NCI-H774 (cell line): ENCODE measurements around the gene SLC7A4.
"Not testable (repeated sequence)": the region's sequence is repeated elsewhere in the genome, so short reads cannot be mapped to it uniquely, and the experiment has no call there.

ENCODE experiments used
- DNase-seq: peaks from one replicate; lab custom pipeline; 2025; lab: John Stamatoyannopoulos, UW

Gene SLC7A4

GRCh38 chr22:21020802-21021429, 11.4 kb downstream of the SLC7A4 start:
- peak; percentile 8 for DNase-seq

- DNase-seq = no peak
Measured at GRCh38 chr22:21018314-21018713, 14.0 kb downstream of the SLC7A4 start.

- no peak for DNase-seq
Measured at GRCh38 chr22:21016644-21017420, 15.5 kb downstream of the SLC7A4 start.

- no peak for DNase-seq
Measured at GRCh38 chr22:21015466-21016006, 16.8 kb downstream of the SLC7A4 start.

- no peak for DNase-seq
Measured at GRCh38 chr22:21014726-21015465, 17.5 kb downstream of the SLC7A4 start, which contains the start of gene P2RX6. Gene P2RX6 (plus strand): TSS chr22:21015165. CDS start chr22:21015175, 10 bp downstream.

- peak; percentile 94 for DNase-seq
Measured at GRCh38 chr22:21014202-21014725, 18.1 kb downstream of the SLC7A4 start.

GRCh38 chr22:21013657-21014201, 18.6 kb downstream of the SLC7A4 start:
- DNase-seq = no peak

GRCh38 chr22:21012446-21013407, 19.6 kb downstream of the SLC7A4 start:
- no peak for DNase-seq

GRCh38 chr22:21010426-21011113, 21.8 kb downstream of the SLC7A4 start:
- no peak for DNase-seq

- no peak for DNase-seq
Measured at GRCh38 chr22:21009638-21010425, 22.5 kb downstream of the SLC7A4 start.

GRCh38 chr22:21009208-21009607, 23.2 kb downstream of the SLC7A4 start:
- not testable (repeated sequence) for DNase-seq

- no peak for DNase-seq
Measured at GRCh38 chr22:21003782-21004181, 28.6 kb downstream of the SLC7A4 start.

GRCh38 chr22:21001601-21002325, 30.6 kb downstream of the SLC7A4 start, which contains the start of gene THAP7:
Gene THAP7 (minus strand): TSS chr22:21002118. CDS start chr22:21001911, 207 bp downstream.
- peak; percentile 92 for DNase-seq

- no peak for DNase-seq
Measured at GRCh38 chr22:21000987-21001600, 31.3 kb downstream of the SLC7A4 start.

GRCh38 chr22:21000207-21000986, 32.0 kb downstream of the SLC7A4 start:
- no peak for DNase-seq

- DNase-seq = no peak
Measured at GRCh38 chr22:20999350-21000206, 32.8 kb downstream of the SLC7A4 start.
